T-cell (primary cell): ENCODE measurements around the gene SLC41A3. TPM values are rescaled to one million over a fixed set of nuclear protein-coding genes. Genes with fewer than 3 reads are reported as not detected.

Experiments used
- ATAC-seq, 4 experiments: fragments of 200-7000 bp in 3 of 4; fragments of 150-1000 bp in 1 of 4; cut with Tn5 transposase; replicated peaks in 1 of 4; 1 replicate in 3 of 4; 2 replicates in 1 of 4; pipeline ENCODE4 v1.10.0; 2021; ENCODE audit warnings: moderate library complexity in 3 of 4, mild to moderate bottlenecking in 2 of 4, moderate number of reproducible peaks in 1 of 4
- CTCF ChIA-PET, 2 donors: fragments of 300-600 bp; sonication (Branson Sonifier 250); formaldehyde crosslinking; loops; one replicate each; lab custom pipeline; 2022; ENCODE audit warnings: antibody characterized with exemption in 2 of 2; lab: Charles Lee
- POLR2A ChIA-PET, 2 donors: fragments of 300-600 bp; sonication (Branson Sonifier 250); formaldehyde crosslinking; loops; one replicate each; lab custom pipeline; 2022; ENCODE audit warnings: antibody characterized with exemption in 2 of 2; lab: Charles Lee
- DNase-seq, 35 experiments: peaks; one replicate each; pipeline versions ENCODE4 v3.0.0 to v3.0.0-alpha.2; 2013 to 2023
- H3K27ac ChIP-seq: one replicate; pipeline ENCODE4 v1.5.1; 2013; ENCODE audit warnings: low read length
- H3K27me3 ChIP-seq, 2 experiments: replicated peaks in 1 of 2; 1 replicate in 1 of 2; 2 replicates in 1 of 2; pipeline versions ENCODE4 v1.6.1 to v1.7.0; 2013; ENCODE audit warnings: low read length in 1 of 2, mixed read lengths in 1 of 2; ENCODE audit not compliant: control insufficient read depth in 2 of 2, insufficient read depth in 2 of 2; ENCODE audit errors: extremely low read depth in 1 of 2
- H3K36me3 ChIP-seq, 2 donors: 1 replicate in 1 of 2; 2 replicates in 1 of 2; pipeline versions ENCODE4 v1.6.1 to v1.7.0; 2013; ENCODE audit warnings: low read length in 1 of 2; ENCODE audit not compliant: control insufficient read depth in 2 of 2, insufficient read depth in 1 of 2; ENCODE audit errors: extremely low read depth in 1 of 2
- H3K4me1 ChIP-seq, 2 experiments: 1 replicate in 1 of 2; 2 replicates in 1 of 2; pipeline versions ENCODE4 v1.6.1 to v1.7.0; 2013; ENCODE audit warnings: low read length in 2 of 2, mixed read lengths in 1 of 2; ENCODE audit not compliant: insufficient read depth in 2 of 2, control insufficient read depth in 1 of 2; ENCODE audit errors: extremely low read depth in 1 of 2
- H3K4me3 ChIP-seq, 2 donors: 1 replicate in 1 of 2; 2 replicates in 1 of 2; pipeline versions ENCODE4 v1.5.1 to v1.7.0; 2013; ENCODE audit warnings: mild to moderate bottlenecking in 2 of 2, low read length in 1 of 2, moderate library complexity in 1 of 2; ENCODE audit not compliant: control insufficient read depth in 1 of 2; ENCODE audit errors: extremely low read depth in 1 of 2
- H3K9me3 ChIP-seq: 2 replicates; pipeline ENCODE4 v1.7.0; 2013
- H3K27ac Mint-ChIP-seq, 2 donors: one replicate each; pipeline ENCODE4 v1.8.0; 2020 to 2021; ENCODE audit warnings: mild to moderate bottlenecking in 2 of 2, mixed read lengths in 2 of 2
- H3K27me3 Mint-ChIP-seq, 2 donors: one replicate each; pipeline ENCODE4 v1.8.0; 2021 to 2022; ENCODE audit warnings: mixed read lengths in 2 of 2
- H3K36me3 Mint-ChIP-seq: one replicate; pipeline ENCODE4 v1.8.0; 2021; ENCODE audit warnings: mixed read lengths
- H3K4me1 Mint-ChIP-seq, 3 donors: one replicate each; pipeline ENCODE4 v1.8.0; 2020 to 2022; ENCODE audit warnings: mixed read lengths in 3 of 3, mild to moderate bottlenecking in 1 of 3
- H3K4me3 Mint-ChIP-seq, 3 donors: one replicate each; pipeline ENCODE4 v1.8.0; 2020 to 2022; ENCODE audit warnings: mild to moderate bottlenecking in 3 of 3, mixed read lengths in 3 of 3, moderate library complexity in 3 of 3
- H3K9me3 Mint-ChIP-seq, 3 donors: one replicate each; pipeline ENCODE4 v1.8.0; 2020 to 2022; ENCODE audit warnings: mixed read lengths in 3 of 3
- WGBS: methylation state at CpG from one replicate; pipeline ENCODE4 v1.1.5; 2013; ENCODE audit warnings: missing lambda C conversion rate; ENCODE audit not compliant: insufficient coverage; 5-methylcytosine and 5-hydroxymethylcytosine counted together
- total RNA-seq, 35 experiments: library from RNA in 6 of 35; stranded (reverse) in 6 of 35; fragments of 120-200 nt in 1 of 35; gene quantifications; one replicate each; pipeline versions ENCODE4 v1.2.1 to v1.2.4 and lab custom pipeline; 2013 to 2026

Gene SLC41A3
- total RNA-seq, 5 donors from 2014 or later (not counting 1 experiment from before 2014, with no cell fraction given), result 24.8 to 38.6 (median 34.5) TPM

- H3K4me3 Mint-ChIP-seq, result peak overlapping the region; percentile 19 to 92 (median 45)
These were observed 2.1 kb downstream of the SLC41A3 start for GRCh38 chr3:126081618-126082361.

GRCh38 chr3:126080970-126081369 lies 3.0 kb downstream of the SLC41A3 start:
- Histone ChIP-seq H3K4me3 (no peak overlapping the region), H3K27me3 (no peaks in the 10 kb centered on the region), H3K4me1 (peaks cover 5 to 25% of the 10 kb centered on the region in 2 experiments), H3K9me3 (no peaks in the 10 kb centered on the region), H3K27ac (no peak overlapping the region), H3K36me3 (peaks cover 0 to 2% of the 10 kb centered on the region in 2 donors)
- CTCF ChIA-PET, result interaction anchor here in 1 of 2 donors (1.1 kb wide), 1 partner anchor 9 kb away, joined by 3 read pairs; no protein-coding TSS in a partner anchor
- ATAC-seq (no peak), DNase-seq (no peak)
- H3K36me3 Mint-ChIP-seq, result peaks cover 7% of the 10 kb centered on the region
- H3K9me3 Mint-ChIP-seq, result no peaks in the 10 kb centered on the region
- no peak overlapping the region for H3K27ac Mint-ChIP-seq
- peaks cover 20 to 28% (median 20%) of the 10 kb centered on the region in 3 donors for H3K4me1 Mint-ChIP-seq
- H3K27me3 Mint-ChIP-seq, result no peaks in the 10 kb centered on the region
- no CpG with 5 or more reads among the region's 5 CpGs for WGBS
- POLR2A ChIA-PET, result no interaction called here
- peak overlapping the region in 1 of 3 donors; percentile 13 for H3K4me3 Mint-ChIP-seq

More at GRCh38 chr3:126081618-126082361, 2.1 kb downstream of the SLC41A3 start:
- Mint-ChIP-seq H3K36me3 (peaks cover 7% of the 10 kb centered on the region), H3K4me1 (peaks cover 20 to 28% (median 20%) of the 10 kb centered on the region in 3 donors), H3K9me3 (no peaks in the 10 kb centered on the region), H3K27me3 (no peaks in the 10 kb centered on the region), H3K27ac (no peak overlapping the region)
- no peaks in the 10 kb centered on the region for H3K9me3 ChIP-seq
- WGBS, result 93% methylated on average over 9 of the region's 9 CpGs
- no peak overlapping the region for H3K4me3 ChIP-seq
- DNase-seq (peak in 5 of 35 experiments; percentile 8 to 20 (median 11)), ATAC-seq (no peak)
- CTCF ChIA-PET, result no interaction called here
- POLR2A ChIA-PET, result no interaction called here
- H3K27me3 ChIP-seq, result no peaks in the 10 kb centered on the region
- H3K4me1 ChIP-seq, result peaks cover 5 to 25% of the 10 kb centered on the region in 2 experiments
- no peak overlapping the region for H3K27ac ChIP-seq
- peaks cover 0 to 2% of the 10 kb centered on the region in 2 donors for H3K36me3 ChIP-seq

- Histone ChIP-seq H3K4me3 (no peak overlapping the region), H3K27ac (no peak overlapping the region), H3K9me3 (no peaks in the 10 kb centered on the region), H3K4me1 (peaks cover 0 to 12% of the 10 kb centered on the region in 2 experiments), H3K27me3 (no peaks in the 10 kb centered on the region), H3K36me3 (peaks cover 0 to 2% of the 10 kb centered on the region in 2 donors)
- Mint-ChIP-seq H3K27me3 (no peaks in the 10 kb centered on the region), H3K36me3 (peaks cover 11% of the 10 kb centered on the region), H3K4me3 (no peak overlapping the region), H3K9me3 (peaks cover 0 to 6% (median under 1%) of the 10 kb centered on the region in 3 donors), H3K27ac (no peak overlapping the region), H3K4me1 (peaks cover 7 to 15% (median 8%) of the 10 kb centered on the region in 3 donors)
- ChIA-PET POLR2A (no interaction called here), CTCF (interaction anchor here in 1 of 2 donors (0.6 kb wide), 1 partner anchor 554 kb away, joined by 3 read pairs; no protein-coding TSS in a partner anchor)
- DNase-seq, result no peak
- no peak for ATAC-seq
- WGBS, result 100% methylated on average over 3 of the region's 4 CpGs
These were observed 5.1 kb downstream of the SLC41A3 start for GRCh38 chr3:126078866-126079265.

- no peaks in the 10 kb centered on the region for H3K27me3 ChIP-seq
- no peak overlapping the region for H3K27ac ChIP-seq
- Mint-ChIP-seq H3K27ac (no peak overlapping the region), H3K4me3 (no peak overlapping the region), H3K27me3 (no peaks in the 10 kb centered on the region), H3K36me3 (peaks cover 16% of the 10 kb centered on the region), H3K4me1 (peaks cover 2 to 9% (median 3%) of the 10 kb centered on the region in 3 donors), H3K9me3 (peaks cover 0 to 13% (median 5%) of the 10 kb centered on the region in 3 donors)
- H3K4me1 ChIP-seq, result peaks cover 0 to 3% of the 10 kb centered on the region in 2 experiments
- H3K4me3 ChIP-seq, result no peak overlapping the region
- CTCF ChIA-PET, result no interaction called here
- 99% methylated on average over 11 of the region's 11 CpGs for WGBS
- ATAC-seq (no peak), DNase-seq (no peak)
- POLR2A ChIA-PET, result no interaction called here
- H3K9me3 ChIP-seq, result no peaks in the 10 kb centered on the region
- peaks cover 0 to 2% of the 10 kb centered on the region in 2 donors for H3K36me3 ChIP-seq
These were observed 6.2 kb downstream of the SLC41A3 start for GRCh38 chr3:126077754-126078153.

DNA sequence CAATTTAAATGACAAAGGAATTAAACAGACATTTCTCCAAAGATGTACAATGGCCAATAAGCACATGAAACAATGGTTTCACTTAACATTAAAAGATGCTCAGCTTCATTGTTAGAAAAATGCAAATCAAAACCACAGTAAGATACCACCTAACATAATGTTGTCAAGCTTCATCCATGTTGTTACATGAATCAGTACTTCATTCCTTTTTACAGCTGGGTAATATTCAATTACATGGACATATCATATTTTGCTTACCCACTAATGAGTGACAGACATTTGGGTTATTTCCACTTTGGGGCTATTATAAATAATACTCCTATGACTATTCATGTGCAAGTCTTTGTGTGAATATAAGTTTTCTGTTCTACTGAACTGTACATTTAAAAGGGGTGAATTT lies 7.8 kb downstream of the SLC41A3 start:
- POLR2A ChIA-PET, result no interaction called here
- H3K27ac ChIP-seq, result no peak overlapping the region
- Mint-ChIP-seq H3K36me3 (peaks cover 25% of the 10 kb centered on the region), H3K4me1 (peaks cover 1 to 9% (median 2%) of the 10 kb centered on the region in 3 donors), H3K9me3 (peaks cover 0 to 17% (median 8%) of the 10 kb centered on the region in 3 donors), H3K27ac (no peak overlapping the region), H3K4me3 (no peak overlapping the region), H3K27me3 (no peaks in the 10 kb centered on the region)
- no peaks in the 10 kb centered on the region for H3K27me3 ChIP-seq
- H3K4me1 ChIP-seq, result no peaks in the 10 kb centered on the region
- H3K36me3 ChIP-seq, result peaks cover 0 to 2% of the 10 kb centered on the region in 2 donors
- DNase-seq (no peak), ATAC-seq (no peak)
- H3K4me3 ChIP-seq, result no peak overlapping the region
- CTCF ChIA-PET, result no interaction called here
- H3K9me3 ChIP-seq, result no peaks in the 10 kb centered on the region

DNA sequence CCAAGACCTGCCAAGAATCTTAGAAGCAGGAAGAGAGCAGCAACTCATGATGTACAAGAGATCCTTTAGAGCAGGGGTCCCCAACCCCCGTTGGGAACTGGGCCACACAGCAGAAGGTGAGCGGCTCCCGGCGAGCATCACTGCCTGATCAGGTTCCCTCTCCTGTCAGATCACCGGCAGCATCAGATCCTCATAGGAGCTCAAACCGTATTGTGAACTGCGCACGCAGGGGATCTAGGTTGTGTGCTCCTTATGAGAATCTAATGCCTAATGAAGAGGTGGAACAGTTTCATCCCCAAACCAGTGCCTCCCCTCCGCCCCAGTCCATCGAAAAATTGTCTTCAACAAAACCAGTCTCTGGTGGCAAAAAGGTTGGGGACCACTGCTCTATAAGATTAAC lies 13.8 kb downstream of the SLC41A3 start:
- 89% methylated on average over 4 of the region's 10 CpGs for WGBS
- H3K4me3 ChIP-seq, result no peak overlapping the region
- Mint-ChIP-seq H3K27ac (no peak overlapping the region), H3K9me3 (peaks cover 0 to 17% (median 8%) of the 10 kb centered on the region in 3 donors), H3K36me3 (peaks cover 50% of the 10 kb centered on the region), H3K27me3 (no peaks in the 10 kb centered on the region), H3K4me3 (no peak overlapping the region), H3K4me1 (peaks cover 0 to 7% (median 5%) of the 10 kb centered on the region in 3 donors)
- peaks cover 0 to 5% of the 10 kb centered on the region in 2 donors for H3K36me3 ChIP-seq
- no peaks in the 10 kb centered on the region for H3K27me3 ChIP-seq
- no peak overlapping the region for H3K27ac ChIP-seq
- POLR2A ChIA-PET, result interaction anchor here in 1 of 2 donors (0.6 kb wide), 1 partner anchor 291 kb away, joined by 6 read pairs; no protein-coding TSS in a partner anchor
- H3K9me3 ChIP-seq, result no peaks in the 10 kb centered on the region
- H3K4me1 ChIP-seq, result no peaks in the 10 kb centered on the region
- CTCF ChIA-PET, result no interaction called here
- ATAC-seq (no peak), DNase-seq (no peak)
